ENCODE results near the gene PPP1R9A. TPM values are rescaled to one million over a fixed set of nuclear protein-coding genes. Genes with fewer than 3 reads are reported as not detected.

The PPP1R9A gene
- total RNA-seq, 1 experiment from 2014 or later = 6.3 TPM

- peak; percentile 79 for DNase-seq (ENCODE audit: unreplicated experiment)
- POLR2A ChIA-PET = interaction anchor here (0.6 to 1.3 kb wide), 4 partner anchors 9 to 797 kb away, joined by 3 to 4 read pairs (median 3); no protein-coding TSS in a partner anchor
- Mint-ChIP-seq H3K9me3 (ENCODE audit: unreplicated experiment) (no peaks in the 10 kb centered on the region), H3K4me3 (ENCODE audit: unreplicated experiment) (no peak overlapping the region), H3K36me3 (ENCODE audit: insufficient read depth, unreplicated experiment) (no peaks in the 10 kb centered on the region), H3K27me3 (ENCODE audit: insufficient read depth, unreplicated experiment) (no peaks in the 10 kb centered on the region), H3K4me1 (ENCODE audit: insufficient read depth, unreplicated experiment) (no peaks in the 10 kb centered on the region), H3K27ac (ENCODE audit: low read depth, unreplicated experiment) (no peak overlapping the region)
- no TSS peak for BruUV-seq (replicated peaks)
- peak; percentile 65 for TF ChIP-seq CTCF (IDR thresholded peaks at IDR 0.05; ENCODE audit: unreplicated experiment)
- CTCF ChIA-PET = interaction anchor here (0.6 to 2.2 kb wide), 40 partner anchors 9 to 958 kb away, joined by 3 to 19 read pairs (median 4); no protein-coding TSS in a partner anchor
- intact Hi-C loops (cut with micrococcal nuclease) = loop anchor here (1.0 to 5.0 kb wide), 3 partner anchors 230 to 798 kb away; partner anchors contain the start of gene SGCE
Observed at GRCh38 chr7:95246831-95247370, 339.5 kb downstream of the PPP1R9A start.

GRCh38 chr7:95250571-95250970, 343.2 kb downstream of the PPP1R9A start:
- H3K27me3 Mint-ChIP-seq (ENCODE audit: insufficient read depth, unreplicated experiment) = no peaks in the 10 kb centered on the region
- H3K9me3 Mint-ChIP-seq (ENCODE audit: unreplicated experiment) = no peaks in the 10 kb centered on the region
- ChIA-PET CTCF (interaction anchor here (0.7 to 1.4 kb wide), 3 partner anchors 9 to 440 kb away, joined by 3 to 5 read pairs (median 3); no protein-coding TSS in a partner anchor), POLR2A (interaction anchor here (0.6 kb wide), 1 partner anchor 883 kb away, joined by 4 read pairs; no protein-coding TSS in a partner anchor)
- H3K36me3 Mint-ChIP-seq (ENCODE audit: insufficient read depth, unreplicated experiment) = no peaks in the 10 kb centered on the region
- no peak for DNase-seq (ENCODE audit: unreplicated experiment)
- intact Hi-C loops (cut with micrococcal nuclease) = no loop called here
- no peak overlapping the region for H3K4me3 Mint-ChIP-seq (ENCODE audit: unreplicated experiment)
- no TSS peak for BruUV-seq (replicated peaks)
- no peak overlapping the region for H3K27ac Mint-ChIP-seq (ENCODE audit: low read depth, unreplicated experiment)
- no peak for TF ChIP-seq CTCF (IDR thresholded peaks at IDR 0.05; ENCODE audit: unreplicated experiment)
- H3K4me1 Mint-ChIP-seq (ENCODE audit: insufficient read depth, unreplicated experiment) = no peaks in the 10 kb centered on the region

GRCh38 chr7:95251966-95252365, 344.6 kb downstream of the PPP1R9A start:
- no peaks in the 10 kb centered on the region for H3K36me3 Mint-ChIP-seq (ENCODE audit: insufficient read depth, unreplicated experiment)
- ChIA-PET CTCF (interaction anchor here (0.6 to 1.4 kb wide), 4 partner anchors 228 to 857 kb away, joined by 3 to 7 read pairs (median 4); partner anchors contain the start of gene COL1A2), POLR2A (interaction anchor here (0.7 kb wide), 1 partner anchor 28 kb away, joined by 3 read pairs; no protein-coding TSS in a partner anchor)
- H3K4me1 Mint-ChIP-seq (ENCODE audit: insufficient read depth, unreplicated experiment) = no peaks in the 10 kb centered on the region
- no peaks in the 10 kb centered on the region for H3K9me3 Mint-ChIP-seq (ENCODE audit: unreplicated experiment)
- no peaks in the 10 kb centered on the region for H3K27me3 Mint-ChIP-seq (ENCODE audit: insufficient read depth, unreplicated experiment)
- no peak overlapping the region for H3K27ac Mint-ChIP-seq (ENCODE audit: low read depth, unreplicated experiment)
- no TSS peak for BruUV-seq (replicated peaks)
- no peak for TF ChIP-seq CTCF (IDR thresholded peaks at IDR 0.05; ENCODE audit: unreplicated experiment)
- no peak for DNase-seq (ENCODE audit: unreplicated experiment)
- intact Hi-C loops (cut with micrococcal nuclease) = no loop called here
- H3K4me3 Mint-ChIP-seq (ENCODE audit: unreplicated experiment) = no peak overlapping the region

- POLR2A ChIA-PET = interaction anchor here (0.6 kb wide), 1 partner anchor 436 kb away, joined by 3 read pairs; no protein-coding TSS in a partner anchor
- no TSS peak for BruUV-seq (replicated peaks)
- intact Hi-C loops (cut with micrococcal nuclease) = no loop called here
- no peak for DNase-seq (ENCODE audit: unreplicated experiment)
- H3K27ac Mint-ChIP-seq (ENCODE audit: low read depth, unreplicated experiment) = no peak overlapping the region
- CTCF ChIA-PET = interaction anchor here (0.5 to 1.8 kb wide), 3 partner anchors 199 to 432 kb away, joined by 3 to 6 read pairs (median 3); no protein-coding TSS in a partner anchor
- no peaks in the 10 kb centered on the region for H3K4me1 Mint-ChIP-seq (ENCODE audit: insufficient read depth, unreplicated experiment)
- no peaks in the 10 kb centered on the region for H3K36me3 Mint-ChIP-seq (ENCODE audit: insufficient read depth, unreplicated experiment)
- H3K27me3 Mint-ChIP-seq (ENCODE audit: insufficient read depth, unreplicated experiment) = no peaks in the 10 kb centered on the region
- TF ChIP-seq CTCF (IDR thresholded peaks at IDR 0.05; ENCODE audit: unreplicated experiment) = no peak
- H3K9me3 Mint-ChIP-seq (ENCODE audit: unreplicated experiment) = no peaks in the 10 kb centered on the region
- no peak overlapping the region for H3K4me3 Mint-ChIP-seq (ENCODE audit: unreplicated experiment)
Observed at GRCh38 chr7:95253986-95254385, 346.6 kb downstream of the PPP1R9A start.
